Activated T-helper 1 cell treated with anti-CD3 and anti-CD28 coated beads, Interleukin-2, amount 50 U/mL, for 16 hours (primary cell): ENCODE data around the gene SLC52A3.
"Not testable (repeated sequence)": the region's sequence is repeated elsewhere in the genome, so short reads cannot be mapped to it uniquely, and the experiment has no call there.

Experiments used
- DNase-seq, 2 donors: peaks; one replicate each; pipeline ENCODE4 v3.0.0-alpha.2; 2020; ENCODE audit warnings: low read depth in 1 of 2, low spot score in 1 of 2

SLC52A3 gene

DNA sequence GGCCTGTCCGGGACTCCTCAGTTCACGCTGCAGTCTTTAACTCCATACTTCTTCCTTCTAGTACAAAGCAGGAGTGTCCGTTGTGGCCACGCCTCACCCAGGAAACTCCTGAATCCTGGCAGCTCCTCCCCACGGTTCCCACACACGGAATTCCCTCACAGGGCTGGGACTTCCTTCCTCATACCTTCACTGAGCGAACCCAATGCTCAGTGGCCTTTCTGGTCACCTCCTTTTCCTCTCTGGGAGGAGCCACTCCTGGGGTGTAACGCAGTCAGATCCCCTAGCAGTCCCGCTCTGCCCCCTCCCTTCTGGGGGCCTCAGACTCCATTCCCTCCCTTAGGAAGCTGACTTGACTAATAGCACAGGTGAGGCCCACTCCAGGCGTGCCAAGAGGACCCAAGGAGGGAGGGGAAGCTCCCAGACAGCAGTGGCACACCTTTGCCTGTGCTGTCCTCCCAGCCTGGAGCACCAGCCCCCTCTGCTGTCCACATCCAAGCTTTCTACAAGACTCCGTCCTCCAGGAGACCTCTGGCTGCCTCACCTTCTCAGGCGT lies at the start of gene SLC52A3:
TSS of gene SLC52A3 (minus strand) at position 75 of the 553 bp plus-strand sequence. CDS start 2,726 bp downstream, outside the sequence.
- DNase-seq: no peak

DNA sequence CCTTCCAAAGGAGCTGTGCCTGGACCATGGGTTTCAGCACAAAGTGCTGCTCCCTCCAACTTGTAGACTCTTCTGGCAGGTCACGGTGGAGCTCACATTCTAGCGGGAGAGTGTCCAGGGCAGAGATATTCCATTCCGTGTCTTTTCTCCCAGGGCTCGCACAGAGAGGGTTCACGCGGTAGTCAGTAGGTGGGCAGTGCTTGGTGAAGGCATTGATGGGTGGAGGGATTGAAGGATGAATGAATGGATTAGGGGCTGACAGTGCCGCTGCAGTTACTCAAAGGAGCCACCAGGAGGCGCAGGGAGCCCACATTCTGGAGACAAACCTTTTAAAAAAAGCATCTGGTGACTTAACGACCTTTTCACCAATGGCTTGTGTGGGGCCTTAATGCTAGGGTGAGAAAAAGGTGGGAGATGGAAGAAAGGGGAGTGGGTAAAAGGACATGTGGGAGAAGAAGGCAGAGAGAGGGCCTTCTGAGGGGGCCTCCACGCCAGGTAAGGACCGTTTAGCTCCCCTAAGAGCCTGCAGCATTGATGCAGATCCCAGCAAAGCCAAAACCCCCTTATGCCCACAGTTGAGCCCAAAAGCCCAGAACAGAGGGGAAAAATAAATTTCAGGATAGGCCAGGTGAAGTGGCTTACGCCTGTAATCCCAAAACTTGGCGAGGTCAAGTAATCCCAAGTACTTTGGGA lies 47.8 kb upstream of the SLC52A3 start:
- DNase-seq: peak; percentile 49

DNA sequence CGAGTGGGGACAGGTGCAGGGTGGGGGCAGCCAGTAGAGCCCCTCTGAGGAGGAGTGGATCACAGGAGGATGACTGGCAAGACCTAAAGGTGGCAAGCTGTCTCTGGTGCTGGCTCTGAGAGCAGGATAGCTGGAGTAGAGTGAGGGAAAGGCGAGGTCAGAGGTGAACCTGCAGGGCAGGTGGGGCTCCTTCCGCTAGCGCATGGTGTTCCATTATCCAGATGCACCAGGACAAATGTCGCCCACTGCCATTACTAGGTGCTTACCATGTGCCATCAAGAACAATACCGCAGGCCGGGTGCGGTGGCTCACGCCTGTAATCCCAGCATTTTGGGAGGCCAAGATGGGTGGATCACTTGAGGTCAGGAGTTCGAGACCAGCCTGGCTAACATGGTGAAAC lies 46.9 kb upstream of the SLC52A3 start:
- no peak for DNase-seq

DNA sequence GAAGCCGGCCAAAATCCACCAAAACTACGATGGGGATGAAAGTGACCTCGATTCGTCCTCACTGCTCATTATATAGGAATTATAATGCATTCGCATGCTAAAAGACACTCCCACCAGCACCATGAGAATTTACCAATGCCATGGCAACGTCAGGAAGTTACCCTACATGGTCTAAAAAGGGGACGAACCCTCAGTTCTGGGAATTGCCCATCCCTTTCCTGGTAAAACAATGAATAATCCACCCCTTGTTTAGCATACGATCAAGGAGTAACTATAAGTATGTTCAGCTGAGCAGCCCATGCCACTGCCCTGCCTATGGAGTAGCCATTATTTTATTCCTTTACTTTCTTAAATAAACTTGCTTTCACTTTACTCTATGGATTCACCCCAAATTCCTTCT lies 45.1 kb upstream of the SLC52A3 start:
- DNase-seq: no peak

DNA sequence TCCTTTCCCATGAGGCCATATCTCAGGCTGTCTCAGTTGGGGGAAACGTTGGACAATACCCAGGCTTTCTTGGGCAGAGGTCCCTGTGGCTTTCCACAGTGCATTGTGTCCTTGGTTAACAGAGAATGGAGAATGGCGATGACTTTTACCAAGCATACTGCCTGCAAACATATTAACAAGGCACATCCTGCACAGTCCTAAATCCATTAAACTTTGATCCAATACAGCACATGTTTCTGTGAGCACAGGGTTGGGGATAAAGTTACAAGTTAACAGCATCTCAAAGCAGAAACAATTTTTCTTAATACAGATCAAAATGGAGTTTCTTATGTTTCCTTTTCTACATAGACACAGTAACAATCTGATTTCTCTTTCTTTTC lies 44.1 kb upstream of the SLC52A3 start:
- not testable (repeated sequence) for DNase-seq

DNA sequence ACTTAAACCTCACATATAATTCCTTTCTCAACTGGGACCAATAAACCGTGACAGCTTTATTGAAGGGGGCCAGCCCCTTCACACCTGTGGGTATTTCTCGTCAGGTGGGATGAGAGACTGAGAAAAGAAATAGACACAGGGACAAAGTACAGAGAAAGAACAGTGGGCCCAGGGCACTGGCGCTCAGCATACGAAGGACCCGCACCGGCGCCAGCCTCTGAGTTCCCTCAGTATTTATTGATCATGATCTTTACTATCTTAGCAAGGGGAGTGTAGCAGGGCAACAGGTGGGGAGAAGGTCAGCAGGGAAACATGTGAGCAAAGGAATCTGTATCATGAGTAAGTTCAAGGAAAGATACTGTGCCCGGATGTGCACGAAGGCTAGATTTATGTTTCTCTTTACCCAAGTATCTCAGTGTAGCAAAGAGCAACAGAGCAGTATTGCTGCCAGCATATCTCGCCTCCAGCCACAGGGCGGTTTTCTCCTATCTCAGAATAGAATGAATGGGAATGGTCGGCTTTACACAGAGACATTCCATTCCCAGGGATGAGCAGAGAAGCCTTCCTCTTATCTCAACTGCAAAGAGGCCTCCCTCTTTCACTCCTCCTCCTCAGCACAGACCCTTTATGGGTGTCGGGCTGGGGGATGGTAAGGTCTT lies 43.6 kb upstream of the SLC52A3 start:
- DNase-seq: not testable (repeated sequence)

DNA sequence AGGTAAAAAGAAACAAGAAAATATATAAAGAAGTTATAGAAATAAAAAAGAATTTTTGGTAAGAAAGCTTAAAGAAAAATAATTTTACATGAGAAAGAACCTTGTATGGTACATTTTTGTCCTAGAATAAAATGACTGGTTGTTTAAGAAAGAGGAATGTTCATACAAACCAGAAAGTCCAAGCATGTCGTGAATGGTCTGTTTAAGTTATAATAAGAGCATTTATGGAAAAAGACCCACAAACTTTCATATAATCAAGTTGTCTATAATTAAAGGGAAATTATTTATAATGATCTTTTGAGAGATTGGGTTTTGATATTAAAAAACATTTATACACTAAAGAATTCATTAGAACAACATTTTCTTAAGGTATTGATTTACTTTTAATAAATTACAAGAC lies 37.4 kb upstream of the SLC52A3 start:
- DNase-seq: no peak

DNA sequence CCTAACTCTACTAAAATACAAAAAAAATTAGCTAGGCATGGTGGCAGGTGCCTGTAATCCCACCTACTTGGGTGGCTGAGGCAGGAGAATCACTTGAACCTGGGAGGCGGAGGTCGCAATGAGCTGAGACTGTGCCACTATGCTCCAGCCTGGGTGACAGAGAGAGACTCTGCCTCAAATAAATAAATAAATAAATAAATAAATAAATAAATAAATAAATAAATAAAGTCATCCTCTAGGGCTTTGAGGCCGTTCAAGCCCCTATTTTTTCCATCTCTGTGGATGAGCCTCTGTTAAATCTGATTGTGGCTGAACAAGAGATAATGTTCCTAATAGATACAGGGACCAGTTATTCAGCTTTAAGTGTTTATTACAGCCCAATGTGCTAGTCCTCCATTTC lies 33.4 kb upstream of the SLC52A3 start:
- DNase-seq: no peak

DNA sequence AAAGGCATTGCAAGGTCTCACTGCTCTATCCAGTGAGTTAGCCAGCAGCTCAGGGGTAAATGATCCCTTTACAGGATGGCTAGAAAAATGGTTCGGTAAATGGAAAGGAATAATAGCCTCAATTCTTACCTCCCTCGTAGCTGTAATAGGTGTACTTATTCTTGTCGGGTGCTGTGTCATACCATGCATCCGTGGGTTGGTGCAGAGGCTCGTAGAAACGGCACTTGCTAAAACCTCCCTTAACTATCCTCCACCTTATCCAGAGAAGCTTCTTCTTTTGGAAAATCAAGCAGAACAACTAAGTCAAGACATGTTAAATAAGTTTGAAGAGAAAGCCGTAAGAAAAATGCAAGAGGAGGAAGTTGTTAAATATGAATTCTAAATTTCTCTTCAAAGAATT lies 31.7 kb upstream of the SLC52A3 start:
- not testable (repeated sequence) for DNase-seq

DNA sequence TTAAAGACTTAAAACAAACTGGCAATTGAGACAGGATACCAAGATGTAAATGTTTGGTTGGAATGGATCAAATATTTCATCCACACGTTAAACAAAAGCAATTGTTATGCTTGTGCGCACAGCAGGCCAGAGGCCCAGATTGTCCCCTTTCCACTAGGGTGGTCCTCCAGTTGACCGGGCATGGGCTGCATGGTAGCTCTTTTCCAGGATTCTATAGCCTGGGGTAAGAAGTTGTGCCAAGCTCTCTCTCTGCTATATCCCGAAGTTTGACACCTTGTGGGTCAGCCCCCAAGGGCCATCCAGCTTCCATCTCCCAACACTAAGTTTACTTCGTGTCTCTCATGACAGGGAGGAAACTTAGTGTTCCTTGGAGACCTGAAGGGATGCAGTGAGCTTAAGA lies 30.4 kb upstream of the SLC52A3 start:
- DNase-seq: not testable (repeated sequence)

DNA sequence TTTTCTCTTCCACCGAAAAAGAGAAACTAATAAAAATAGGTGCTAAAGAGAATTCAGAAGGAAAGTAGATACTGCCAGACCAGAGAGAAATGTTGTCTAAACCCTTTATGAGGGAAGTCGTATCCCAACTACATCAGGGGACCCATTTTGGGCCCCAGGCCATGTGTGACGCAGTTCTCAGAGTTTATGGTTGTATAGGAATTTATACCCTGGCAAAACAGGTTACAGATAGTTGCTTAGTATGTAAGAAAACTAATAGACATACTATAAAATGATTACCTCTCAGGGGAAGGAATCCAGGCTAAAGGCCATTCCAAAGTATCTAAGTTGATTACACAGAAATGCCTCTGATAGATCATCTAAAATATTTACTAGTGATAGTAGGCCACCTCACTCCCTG lies 28.6 kb upstream of the SLC52A3 start:
- no peak for DNase-seq

DNA sequence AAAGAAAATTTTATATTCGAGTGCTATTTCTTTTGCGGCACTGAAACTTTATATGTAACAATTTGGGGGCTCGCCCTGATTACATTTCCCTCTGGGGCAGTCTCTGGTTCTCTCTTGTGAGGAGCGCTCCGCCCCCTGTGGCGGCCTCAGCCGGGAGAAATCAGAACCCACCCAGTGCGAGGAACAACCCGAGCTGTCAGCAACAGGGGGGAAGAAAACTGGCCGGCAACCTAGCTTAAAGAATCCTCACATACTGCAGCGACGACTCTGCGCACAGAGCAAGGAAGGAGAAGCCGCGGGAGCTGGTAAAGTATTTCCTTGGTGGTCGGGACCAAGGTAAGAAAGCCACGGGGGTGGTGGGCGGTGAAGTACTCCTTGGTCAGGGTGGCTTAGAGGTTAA lies 23.9 kb upstream of the SLC52A3 start:
- no peak for DNase-seq

DNA sequence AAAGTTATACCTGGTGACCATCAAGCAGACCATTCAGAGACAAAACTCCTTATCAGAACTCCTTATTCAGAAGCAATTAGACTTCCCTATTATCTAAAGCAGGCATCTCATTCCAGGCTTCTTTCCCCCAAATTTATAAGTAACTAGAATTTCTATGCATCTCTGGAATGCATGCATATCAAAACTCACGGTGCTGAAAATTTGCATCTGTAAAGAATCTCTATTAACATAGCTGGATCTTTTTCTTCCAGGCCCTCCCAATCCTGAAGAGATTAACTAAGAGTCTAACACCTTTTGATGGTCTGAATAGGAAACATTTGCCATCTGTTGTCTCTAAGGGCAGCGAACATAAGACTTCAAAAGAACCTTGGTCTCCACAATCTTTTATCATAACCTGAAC lies 22.8 kb upstream of the SLC52A3 start:
- DNase-seq: no peak

DNA sequence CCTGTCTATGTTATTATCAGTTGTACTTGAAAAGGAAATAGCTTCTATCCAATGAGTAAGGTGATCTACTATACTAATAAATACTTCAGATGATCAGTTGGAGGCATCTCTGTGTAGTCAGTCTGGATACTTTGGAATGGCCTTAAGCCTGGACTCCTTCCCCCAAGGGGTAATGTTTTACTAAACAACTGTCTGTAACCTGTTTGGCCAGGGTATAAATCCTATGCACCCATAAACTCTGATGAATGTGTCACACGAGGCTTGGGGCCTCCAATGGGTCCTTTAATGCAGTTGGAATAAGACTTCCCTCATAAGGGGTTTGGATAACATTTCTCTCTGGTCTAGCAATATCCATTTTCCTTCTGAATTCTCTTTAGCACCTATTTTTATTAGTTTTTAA lies 19.5 kb upstream of the SLC52A3 start:
- no peak for DNase-seq

DNA sequence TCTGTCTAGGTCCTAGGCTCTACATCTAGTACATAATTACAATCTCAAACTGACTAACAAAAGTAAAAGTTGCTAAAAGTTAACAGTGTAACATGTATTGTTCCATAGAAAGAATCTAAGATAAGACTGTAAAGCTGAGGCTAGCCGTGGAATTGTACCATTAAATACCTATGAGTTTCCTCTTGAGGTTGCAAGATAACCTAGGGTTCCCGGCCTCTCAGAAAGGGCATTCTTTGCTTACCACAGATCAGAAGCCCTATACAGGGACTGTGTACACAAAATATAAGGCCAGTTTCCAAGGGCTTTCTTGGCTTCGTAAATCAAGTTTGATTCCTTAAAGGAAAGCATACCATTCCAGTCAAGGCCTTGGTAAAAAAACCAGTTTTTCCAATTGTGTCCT lies 11.5 kb upstream of the SLC52A3 start:
- DNase-seq: no peak

DNA sequence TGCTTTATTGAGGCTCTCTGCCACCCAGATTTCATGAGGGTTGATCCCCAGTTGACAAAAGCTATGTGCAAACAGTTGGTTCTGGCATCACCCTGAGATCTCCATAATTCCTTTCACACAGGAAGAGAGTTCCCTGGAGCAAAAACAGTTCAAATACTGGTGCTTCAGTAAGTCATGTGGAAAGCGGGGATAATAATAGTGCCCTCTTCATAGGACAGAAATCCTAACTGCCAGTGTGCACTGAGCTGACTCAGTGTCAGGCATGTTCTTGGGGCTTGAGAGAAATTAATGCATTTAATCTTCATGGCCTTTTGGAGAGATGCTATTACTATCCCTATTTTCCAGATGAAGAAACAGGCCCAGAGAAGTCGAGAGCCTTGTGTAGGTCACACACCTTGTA lies 7.9 kb upstream of the SLC52A3 start:
- DNase-seq: no peak

DNA sequence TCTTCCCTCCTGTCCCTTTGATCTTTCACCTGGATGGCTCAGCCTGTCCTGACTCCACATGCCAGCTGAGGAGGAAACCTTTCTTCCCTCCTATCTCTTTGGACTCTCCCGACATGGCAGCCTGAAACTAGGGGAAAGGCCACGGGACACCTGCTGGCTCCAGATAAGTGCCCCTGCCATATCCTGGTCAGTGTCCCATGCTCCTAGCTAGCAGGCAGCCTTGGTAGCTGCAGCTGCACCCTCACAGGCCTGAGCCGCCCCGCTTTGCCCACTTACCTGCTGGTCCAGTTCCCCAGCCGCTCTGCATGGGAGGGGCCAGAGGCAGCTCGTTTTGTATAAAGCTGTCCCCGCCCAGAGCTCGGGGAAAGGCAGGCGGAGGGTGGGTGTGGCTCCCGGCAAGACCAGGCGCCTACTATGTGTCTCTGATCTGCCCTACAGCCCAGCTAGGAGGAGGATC lies 7.4 kb upstream of the SLC52A3 start:
- no peak for DNase-seq

DNA sequence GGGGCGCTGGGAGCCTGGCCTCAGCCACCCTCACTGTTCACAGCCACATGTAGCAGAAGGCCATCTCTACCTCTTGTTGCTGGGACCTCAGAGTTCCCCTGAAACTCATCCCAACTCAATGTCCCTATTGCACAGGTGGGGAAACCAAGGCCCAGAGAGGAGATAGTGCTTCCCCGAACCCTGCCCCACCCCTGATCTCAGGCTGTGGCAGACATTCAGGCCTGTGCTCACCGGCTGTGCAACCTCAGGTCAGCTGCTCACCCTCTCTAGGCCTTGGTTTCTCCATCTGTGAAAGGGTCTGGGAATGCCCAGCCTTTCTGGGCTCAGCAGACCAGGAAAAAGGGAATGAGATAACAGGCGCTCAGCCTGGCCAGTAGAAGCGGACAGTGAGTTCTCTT lies 6.4 kb upstream of the SLC52A3 start:
- no peak for DNase-seq

DNA sequence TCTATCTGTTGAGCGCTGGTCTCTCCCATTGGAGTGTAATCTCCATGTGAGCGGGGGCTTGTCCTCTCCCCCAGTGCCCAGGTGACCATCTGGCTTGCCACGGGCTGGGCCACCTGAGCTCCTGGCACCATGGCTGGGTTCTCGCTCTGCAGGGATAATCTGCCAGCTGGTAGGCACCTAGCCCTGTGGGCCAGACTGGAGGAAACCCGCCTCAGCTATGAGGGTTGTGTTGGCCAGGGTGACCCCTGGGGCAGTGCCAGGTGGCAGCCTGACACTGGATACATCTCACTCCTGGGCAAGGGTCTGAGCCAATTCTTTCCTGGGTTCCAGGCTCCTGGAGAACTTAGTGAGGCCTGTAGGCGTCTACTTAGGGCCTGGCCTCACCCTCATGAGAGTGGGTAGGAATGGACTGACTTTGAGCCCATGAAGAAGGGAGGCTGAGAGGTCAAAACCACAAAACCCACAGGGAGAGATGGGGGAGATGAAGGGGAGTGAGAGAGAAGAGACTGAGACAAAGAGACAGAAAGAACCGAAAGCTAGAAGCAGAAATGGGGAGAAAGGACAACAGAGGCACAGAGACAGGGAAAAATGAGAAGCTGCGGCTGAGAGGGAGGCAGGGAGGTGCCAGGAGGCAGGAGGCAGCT lies 5.8 kb upstream of the SLC52A3 start:
- no peak for DNase-seq

DNA sequence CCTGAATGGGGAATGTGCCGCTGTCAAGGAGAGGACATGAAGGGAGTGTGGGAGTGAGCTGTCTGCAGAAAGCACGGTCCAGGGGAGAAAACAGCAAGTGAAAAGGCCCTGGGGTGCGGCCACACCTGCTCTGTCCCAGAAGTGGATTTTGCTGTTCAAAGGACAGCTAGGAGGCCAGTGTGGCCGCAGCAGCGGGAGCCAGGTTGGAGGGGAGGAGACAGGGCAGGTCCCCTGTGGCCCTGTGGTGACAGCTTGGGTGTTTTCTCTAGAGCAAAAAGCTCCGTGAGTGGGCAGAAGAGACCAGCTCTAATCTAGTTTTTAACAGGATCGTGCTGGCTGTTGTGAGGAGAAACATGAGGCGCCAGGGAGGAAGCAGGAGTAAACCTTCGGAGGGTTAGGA lies 4.5 kb upstream of the SLC52A3 start:
- no peak for DNase-seq

DNA sequence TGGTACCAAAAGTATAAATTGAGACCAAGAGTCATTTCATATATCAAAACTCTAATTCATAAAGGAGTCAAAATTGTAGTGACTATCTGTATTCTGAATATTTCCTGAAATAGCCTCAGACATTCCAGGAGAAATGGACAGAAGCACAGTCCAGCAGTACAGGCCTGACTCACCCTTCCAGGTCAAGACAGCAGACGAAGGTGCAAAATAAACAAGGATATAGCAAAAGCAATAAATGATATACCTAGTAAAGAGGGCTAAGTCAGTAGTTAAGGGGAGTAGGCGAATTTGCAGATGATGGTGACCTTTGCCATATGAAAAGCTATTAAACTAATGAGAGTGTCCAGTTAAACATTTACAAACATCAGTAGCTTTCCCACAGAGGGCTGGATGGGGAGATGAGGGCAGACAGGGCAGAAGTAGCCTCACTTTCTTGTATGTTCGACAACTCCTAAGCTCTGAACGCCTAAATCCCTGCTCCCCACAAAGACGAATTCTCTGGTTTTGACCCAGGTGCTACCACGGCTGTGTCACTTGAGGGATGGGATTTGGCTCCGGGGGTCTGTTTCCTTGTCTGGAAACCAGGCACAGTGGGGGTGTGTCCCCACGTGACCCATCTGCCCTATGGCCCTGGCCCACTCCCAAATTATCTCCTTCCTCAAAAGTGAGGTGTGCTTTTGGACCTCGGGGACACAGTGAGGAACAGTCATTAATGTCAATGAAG lies 3.6 kb upstream of the SLC52A3 start:
- no peak for DNase-seq

DNA sequence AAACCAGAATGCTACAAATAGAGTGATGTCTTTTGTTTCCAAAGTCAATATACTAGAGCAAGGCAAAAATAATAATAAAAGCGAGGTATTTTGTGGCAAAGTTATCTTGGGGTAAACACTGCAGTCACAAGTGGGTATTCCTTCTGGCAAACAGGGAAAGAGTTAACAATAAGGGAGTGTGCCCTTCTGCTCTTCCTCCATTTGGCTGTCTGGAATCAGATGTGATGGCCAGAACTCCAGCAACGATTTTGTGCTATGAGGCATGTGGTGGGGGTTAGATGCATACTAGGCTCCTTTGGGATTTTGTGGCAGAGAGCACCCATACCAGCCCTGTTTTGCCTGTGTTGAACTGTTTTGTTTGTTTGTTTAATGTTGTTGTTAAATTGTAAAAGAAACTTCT lies 2.4 kb upstream of the SLC52A3 start:
- no peak for DNase-seq
